ENCODE results near the gene KCNN3. TPM values are rescaled to one million over a fixed set of nuclear protein-coding genes. Genes with fewer than 3 reads are reported as not detected.

KCNN3 gene
- total RNA-seq, 1 experiment from 2014 or later: 0.07 TPM

- H3K9me3 Mint-ChIP-seq (ENCODE audit: unreplicated experiment): no peaks in the 10 kb centered on the region
- CTCF ChIA-PET: interaction anchor here (0.6 to 1.1 kb wide), 3 partner anchors 11 to 134 kb away, joined by 3 to 5 read pairs (median 4); no protein-coding TSS in a partner anchor
- TF ChIP-seq CTCF (IDR thresholded peaks at IDR 0.05; ENCODE audit: unreplicated experiment): no peak
- no peak overlapping the region for H3K27ac Mint-ChIP-seq (ENCODE audit: low read depth, unreplicated experiment)
- POLR2A ChIA-PET: interaction anchor here (0.6 kb wide), 1 partner anchor 57 kb away, joined by 3 read pairs; no protein-coding TSS in a partner anchor
- H3K4me1 Mint-ChIP-seq (ENCODE audit: insufficient read depth, unreplicated experiment): no peaks in the 10 kb centered on the region
- intact Hi-C loops (cut with micrococcal nuclease): no loop called here
- BruUV-seq (replicated peaks): no TSS peak
- peaks cover 74% of the 10 kb centered on the region for H3K27me3 Mint-ChIP-seq (ENCODE audit: insufficient read depth, unreplicated experiment)
- no peak for DNase-seq (ENCODE audit: unreplicated experiment)
- no peak overlapping the region for H3K4me3 Mint-ChIP-seq (ENCODE audit: unreplicated experiment)
- no peaks in the 10 kb centered on the region for H3K36me3 Mint-ChIP-seq (ENCODE audit: insufficient read depth, unreplicated experiment)
Measured at GRCh38 chr1:154802336-154802969, 67.6 kb downstream of the KCNN3 start.

- H3K27me3 Mint-ChIP-seq (ENCODE audit: insufficient read depth, unreplicated experiment): peaks cover 74% of the 10 kb centered on the region
- intact Hi-C loops (cut with micrococcal nuclease): no loop called here
- H3K9me3 Mint-ChIP-seq (ENCODE audit: unreplicated experiment): no peaks in the 10 kb centered on the region
- CTCF ChIA-PET: no interaction called here
- H3K4me1 Mint-ChIP-seq (ENCODE audit: insufficient read depth, unreplicated experiment): no peaks in the 10 kb centered on the region
- POLR2A ChIA-PET: interaction anchor here (1.0 kb wide), 1 partner anchor 12 kb away, joined by 3 read pairs; no protein-coding TSS in a partner anchor
- no peak overlapping the region for H3K4me3 Mint-ChIP-seq (ENCODE audit: unreplicated experiment)
- TF ChIP-seq CTCF (IDR thresholded peaks at IDR 0.05; ENCODE audit: unreplicated experiment): no peak
- DNase-seq (ENCODE audit: unreplicated experiment): no peak
- H3K27ac Mint-ChIP-seq (ENCODE audit: low read depth, unreplicated experiment): no peak overlapping the region
- no TSS peak for BruUV-seq (replicated peaks)
- no peaks in the 10 kb centered on the region for H3K36me3 Mint-ChIP-seq (ENCODE audit: insufficient read depth, unreplicated experiment)
Measured at GRCh38 chr1:154801234-154802011, 68.7 kb downstream of the KCNN3 start.

GRCh38 chr1:154799188-154799587, 70.9 kb downstream of the KCNN3 start:
- CTCF ChIA-PET: interaction anchor here (0.8 kb wide), 1 partner anchor 253 kb away, joined by 3 read pairs; no protein-coding TSS in a partner anchor
- Mint-ChIP-seq H3K4me1 (ENCODE audit: insufficient read depth, unreplicated experiment) (no peaks in the 10 kb centered on the region), H3K36me3 (ENCODE audit: insufficient read depth, unreplicated experiment) (no peaks in the 10 kb centered on the region), H3K27ac (ENCODE audit: low read depth, unreplicated experiment) (no peak overlapping the region), H3K4me3 (ENCODE audit: unreplicated experiment) (no peak overlapping the region), H3K9me3 (ENCODE audit: unreplicated experiment) (no peaks in the 10 kb centered on the region), H3K27me3 (ENCODE audit: insufficient read depth, unreplicated experiment) (peaks cover 74% of the 10 kb centered on the region)
- BruUV-seq (replicated peaks): no TSS peak
- intact Hi-C loops (cut with micrococcal nuclease): no loop called here
- POLR2A ChIA-PET: no interaction called here
- no peak for DNase-seq (ENCODE audit: unreplicated experiment)
- no peak for TF ChIP-seq CTCF (IDR thresholded peaks at IDR 0.05; ENCODE audit: unreplicated experiment)

GRCh38 chr1:154798645-154799044, 71.4 kb downstream of the KCNN3 start:
- Mint-ChIP-seq H3K4me1 (ENCODE audit: insufficient read depth, unreplicated experiment) (no peaks in the 10 kb centered on the region), H3K27me3 (ENCODE audit: insufficient read depth, unreplicated experiment) (peaks cover 74% of the 10 kb centered on the region), H3K9me3 (ENCODE audit: unreplicated experiment) (no peaks in the 10 kb centered on the region), H3K36me3 (ENCODE audit: insufficient read depth, unreplicated experiment) (no peaks in the 10 kb centered on the region), H3K4me3 (ENCODE audit: unreplicated experiment) (no peak overlapping the region), H3K27ac (ENCODE audit: low read depth, unreplicated experiment) (no peak overlapping the region)
- ChIA-PET POLR2A (no interaction called here), CTCF (no interaction called here)
- intact Hi-C loops (cut with micrococcal nuclease): no loop called here
- BruUV-seq (replicated peaks): no TSS peak
- TF ChIP-seq CTCF (IDR thresholded peaks at IDR 0.05; ENCODE audit: unreplicated experiment): no peak
- DNase-seq (ENCODE audit: unreplicated experiment): no peak
